H1 (cell line): Measurements from ENCODE around the gene SRSF6. TPM values are rescaled to one million over a fixed set of nuclear protein-coding genes. Genes with fewer than 3 reads are reported as not detected.

Experiments used
- RNF2 ChIP-seq: fragments of 200-900, 300-1000 bp; sonication (generic); IDR thresholded peaks from 2 replicates; pipeline ENCODE4 v1.7.1; 2016; ENCODE audit warnings: borderline replicate concordance, low read depth, mild to moderate bottlenecking, antibody characterized with exemption, low read length; ENCODE audit not compliant: poor library complexity, severe bottlenecking; ENCODE audit errors: missing control alignments
- polyA plus RNA-seq, 7 experiments: library from polyadenylated mRNA; depleted of rRNA in 3 of 7; stranded (reverse) in 5 of 7; unstranded in 2 of 7; fragments of >200 nt in 5 of 7; fragments of 200-250 nt in 2 of 7; gene quantifications; 1 replicate in 5 of 7; 2 replicates in 1 of 7; 4 replicates in 1 of 7; pipeline versions ENCODE4 v1.2.1 to v1.2.3, GENCODE V29; 2011 to 2013; ENCODE audit warnings: missing spikeins in 2 of 7, mixed read lengths in 2 of 7
- total RNA-seq: library from RNA; stranded (reverse); fragmentation: NEBNext Ultra II Directional; extraction: Animal tissue kit (Norgen Biotek cat#: 25700); gene quantifications from 2 replicates; pipeline ENCODE4 v1.2.1, GENCODE V29; 2021

SRSF6 gene
- total and polyA plus RNA-seq, 2 of the 8 experiments (the other 6 are each of a cell fraction or from before 2014, with no cell fraction given), result 48.0 to 171 TPM

DNA sequence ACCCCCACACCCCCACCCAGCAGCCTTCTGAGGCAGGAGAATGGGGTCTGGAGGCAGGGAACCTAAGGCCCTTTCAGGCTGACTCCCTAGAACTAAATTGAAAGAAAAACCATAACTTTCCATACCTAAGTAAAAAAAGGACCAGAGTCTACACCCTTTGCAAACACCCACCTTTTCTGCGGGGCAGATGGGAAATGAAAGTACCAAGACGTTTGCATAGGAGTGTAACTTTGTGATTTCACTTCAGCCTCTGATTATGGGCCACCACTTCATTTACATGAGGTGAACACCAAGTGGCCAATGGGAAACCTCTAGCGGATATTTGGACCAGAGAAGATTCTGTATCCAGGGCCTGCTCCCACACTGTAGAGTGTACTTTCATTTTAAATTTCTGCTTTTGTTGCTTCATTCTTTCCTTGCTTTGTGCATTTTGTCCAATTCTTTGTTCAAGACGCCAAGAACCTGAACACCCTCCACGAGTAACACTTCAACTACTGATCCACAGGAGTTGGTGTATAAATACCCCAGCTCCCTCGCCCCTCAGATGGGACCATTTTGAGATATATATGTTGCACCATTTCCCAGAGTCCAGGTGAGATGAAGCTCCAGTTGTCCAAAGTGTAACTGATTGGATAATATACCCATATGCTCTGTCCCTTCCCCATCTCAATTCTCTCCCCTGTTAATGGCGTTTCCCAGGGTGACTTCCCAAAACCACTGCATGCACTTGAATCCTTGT, 18.9 kb upstream of the SRSF6 start (continued):
- TF ChIP-seq RNF2, result no peak
- TF ChIP-seq, all 59 proteins: peak for 0
